GM18870 (cell line): ENCODE results near the gene SUSD3.

Source experiments
- ATAC-seq: cut with Tn5 transposase; IDR thresholded peaks from one replicate; pipeline ENCODE4 v1.9.1; 2021; ENCODE audit warnings: moderate library complexity; ENCODE audit not compliant: unreplicated experiment

SUSD3 gene

GRCh38 chr9:93051680-93052089 is 6.8 kb upstream of the SUSD3 start:
- ATAC-seq, result no peak

- no peak for ATAC-seq
Observed at GRCh38 chr9:93052791-93053540, 5.5 kb upstream of the SUSD3 start.

- ATAC-seq, result no peak
Observed at GRCh38 chr9:93053781-93054331, 4.6 kb upstream of the SUSD3 start.

GRCh38 chr9:93054758-93055704 is 3.5 kb upstream of the SUSD3 start:
- no peak for ATAC-seq

- no peak for ATAC-seq
Observed at GRCh38 chr9:93057042-93057702, 1.3 kb upstream of the SUSD3 start.

GRCh38 chr9:93057703-93058354 is 672 bp upstream of the SUSD3 start:
- ATAC-seq, result no peak

- ATAC-seq, result no peak
Observed at GRCh38 chr9:93059011-93059714, 662 bp downstream of the SUSD3 start.

- ATAC-seq, result no peak
Observed at GRCh38 chr9:93059715-93060578, 1.4 kb downstream of the SUSD3 start.

- no peak for ATAC-seq
Observed at GRCh38 chr9:93060746-93061259, 2.3 kb downstream of the SUSD3 start.

- no peak for ATAC-seq
Observed at GRCh38 chr9:93061260-93061751, 2.8 kb downstream of the SUSD3 start.

- no peak for ATAC-seq
Observed at GRCh38 chr9:93061791-93062763, 3.6 kb downstream of the SUSD3 start.

GRCh38 chr9:93064392-93065134 is 6.1 kb downstream of the SUSD3 start:
- peak; percentile 89 for ATAC-seq

GRCh38 chr9:93065135-93065720 is 6.7 kb downstream of the SUSD3 start:
- ATAC-seq, result no peak

GRCh38 chr9:93066978-93067603 is 8.6 kb downstream of the SUSD3 start:
- ATAC-seq, result no peak

- no peak for ATAC-seq
Observed at GRCh38 chr9:93068956-93069355, 10.5 kb downstream of the SUSD3 start.

- ATAC-seq, result no peak
Observed at GRCh38 chr9:93071464-93071863, 13.0 kb downstream of the SUSD3 start.
